ENCODE data around the gene TAPBP. TPM values are rescaled to one million over a fixed set of nuclear protein-coding genes. Genes with fewer than 3 reads are reported as not detected.

The TAPBP gene
- total and polyA plus RNA-seq, 9 of the 15 experiments (the other 6 are each of a cell fraction or from before 2014, with no cell fraction given): 5.6 to 74.0 (median 22.3) TPM

- TF ChIP-seq ZNF232 (CRISPR knock-in tag; IDR thresholded peaks at IDR 0.05) (0 out of 2 replicates have a peak, but pooled peaks have one; percentile 13), CTBP1 (IDR thresholded peaks at IDR 0.05; ENCODE audit: borderline replicate concordance) (peak; percentile 92; the same call in 1 of the 2 replicates), ATF4 (CRISPR knock-in tag; IDR thresholded peaks at IDR 0.05) (peak; percentile 26; the same call in 1 of the 2 replicates), ARID3B (CRISPR knock-in tag; IDR thresholded peaks at IDR 0.05; ENCODE audit: borderline replicate concordance) (peak; percentile 76; the same call in 1 of the 2 replicates), ZBTB5 (IDR thresholded peaks at IDR 0.05) (no peak), HDAC3 (IDR thresholded peaks at IDR 0.05; ENCODE audit: borderline replicate concordance, partially characterized antibody) (peak; percentile 90), ZNF165 (CRISPR knock-in tag; IDR thresholded peaks at IDR 0.05; ENCODE audit: borderline replicate concordance) (no peak), SRSF7 (optimal IDR thresholded peaks at IDR 0.05; ENCODE audit: low read depth, low read length) (no peak), KDM5B (IDR thresholded peaks at IDR 0.05; ENCODE audit: insufficient replicate concordance, low read depth, low read length) (peak; percentile 95), PHTF2 (CRISPR knock-in tag; IDR thresholded peaks at IDR 0.05) (peak; percentile 53; the same call in 1 of the 2 replicates), SIRT6 (IDR thresholded peaks at IDR 0.05; ENCODE audit: low read depth, low read length) (no peak), THAP12 (CRISPR knock-in tag; IDR thresholded peaks at IDR 0.05) (no peak; the same call in 1 of the 2 replicates), ID3 (CRISPR knock-in tag; IDR thresholded peaks at IDR 0.05) (no peak), ID3 (tag; IDR thresholded peaks at IDR 0.05) (peak; percentile 42; the same call in 1 of the 2 replicates), HMGN3 (IDR thresholded peaks at IDR 0.05; ENCODE audit: borderline replicate concordance, extremely low read depth, insufficient read length, low read depth, low read length) (peak; percentile 80), ESRRB (CRISPR knock-in tag; IDR thresholded peaks at IDR 0.05; ENCODE audit: borderline replicate concordance) (no peak), YBX1 (IDR thresholded peaks at IDR 0.05) (no peak)
Observed at GRCh38 chr6:33299237-33299944, 14.5 kb downstream of the TAPBP start (continued).

Data from K562 (cell line).